GM19324 (cell line): ENCODE measurements around the gene CRB2.

Source experiments
- ATAC-seq: cut with Tn5 transposase; IDR thresholded peaks from one replicate; pipeline ENCODE4 v1.9.1; 2021; ENCODE audit warnings: mild to moderate bottlenecking, moderate library complexity; ENCODE audit not compliant: unreplicated experiment, low FRiP score

CRB2 gene

DNA sequence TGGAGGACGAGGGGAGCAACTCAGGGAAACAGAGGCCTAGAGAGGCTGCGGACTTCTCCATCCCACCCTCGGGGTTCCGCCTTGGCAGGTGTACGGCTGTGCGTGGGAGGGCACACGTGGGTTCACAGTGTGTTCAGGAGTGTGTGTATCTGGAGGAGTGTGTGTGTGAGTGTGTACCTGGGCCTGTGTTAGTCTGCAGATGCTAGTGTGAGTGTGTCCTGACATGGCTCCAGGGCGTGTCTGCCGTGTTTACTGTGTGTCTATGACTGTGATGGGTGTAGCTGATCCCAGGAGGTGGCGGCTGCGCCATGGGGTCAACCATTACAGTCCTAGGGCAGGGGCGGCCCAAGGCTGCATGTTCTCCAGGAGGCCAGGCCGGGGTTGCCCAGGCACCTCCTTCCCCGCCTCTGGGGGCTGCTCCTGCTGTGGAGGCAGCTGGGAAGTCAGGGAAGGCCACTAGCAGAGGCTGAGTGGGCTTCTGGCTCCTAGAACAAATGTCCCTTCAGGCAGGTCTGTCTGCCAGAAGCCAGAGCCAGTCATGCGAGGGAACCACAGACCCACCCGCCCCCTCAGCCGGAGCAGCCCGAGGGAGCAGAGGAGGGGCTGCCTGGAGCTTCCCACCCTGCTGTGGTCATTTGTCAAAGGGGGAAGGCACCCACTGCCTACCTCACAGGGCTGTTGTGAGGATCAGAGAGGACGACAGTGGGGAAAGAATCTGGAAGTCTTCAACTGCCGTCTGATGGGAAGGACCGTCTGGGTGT is 21.4 kb downstream of the CRB2 start:
- ATAC-seq: no peak

DNA sequence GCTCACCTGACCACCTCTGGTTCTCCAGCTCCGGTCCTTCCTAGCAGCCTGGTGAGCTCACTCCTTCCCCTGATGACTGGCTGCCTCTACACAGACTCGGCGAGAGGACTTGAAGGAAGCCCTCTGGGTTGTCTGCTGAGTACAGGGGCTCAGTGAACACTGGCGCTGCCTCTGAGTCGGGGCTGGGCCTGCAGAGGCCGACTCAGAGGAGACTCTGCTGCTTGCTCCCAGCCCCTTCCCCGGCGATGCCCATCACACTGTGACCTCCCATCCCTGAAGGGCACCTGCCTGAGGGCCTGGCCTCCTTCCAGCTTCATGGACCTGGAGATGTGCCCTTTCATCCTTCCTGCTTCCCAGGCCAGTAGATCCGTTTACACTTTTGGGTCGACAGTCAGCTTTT is 22.0 kb downstream of the CRB2 start:
- ATAC-seq: no peak

DNA sequence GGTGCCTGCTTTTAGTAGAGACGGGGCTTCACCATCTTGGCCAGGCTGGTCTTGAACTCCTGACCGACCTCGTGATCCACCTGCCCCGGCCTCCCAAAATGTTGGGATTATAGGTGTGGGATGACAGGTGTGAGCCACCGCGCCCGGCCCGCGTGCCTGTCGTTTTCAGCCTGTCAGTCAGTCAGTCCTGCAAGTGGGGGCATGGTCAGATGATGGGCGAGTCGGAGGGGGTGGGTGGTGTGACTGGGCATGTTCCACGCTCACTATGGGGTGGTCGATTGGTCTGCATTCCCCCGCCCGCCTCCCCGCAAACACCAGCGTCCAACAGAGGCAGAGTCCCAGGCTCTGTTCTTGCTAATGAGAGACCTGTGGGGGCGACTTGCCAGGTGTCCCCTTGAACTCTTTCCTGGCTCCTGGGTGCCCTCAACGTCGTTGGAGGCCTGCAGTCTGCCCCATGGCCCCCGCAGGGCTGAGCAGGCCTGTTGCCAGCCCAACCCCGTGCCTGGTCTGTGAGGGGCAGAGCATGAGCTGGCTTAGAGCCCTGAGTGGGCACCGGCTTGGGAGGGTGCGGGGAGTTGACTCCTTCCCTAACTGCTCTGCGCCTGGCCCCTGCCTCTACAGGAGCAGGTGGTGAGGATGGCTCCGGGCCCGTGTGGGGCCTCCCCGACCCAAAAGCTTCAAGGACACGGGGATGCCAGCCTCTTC is 23.1 kb downstream of the CRB2 start:
- ATAC-seq: no peak

DNA sequence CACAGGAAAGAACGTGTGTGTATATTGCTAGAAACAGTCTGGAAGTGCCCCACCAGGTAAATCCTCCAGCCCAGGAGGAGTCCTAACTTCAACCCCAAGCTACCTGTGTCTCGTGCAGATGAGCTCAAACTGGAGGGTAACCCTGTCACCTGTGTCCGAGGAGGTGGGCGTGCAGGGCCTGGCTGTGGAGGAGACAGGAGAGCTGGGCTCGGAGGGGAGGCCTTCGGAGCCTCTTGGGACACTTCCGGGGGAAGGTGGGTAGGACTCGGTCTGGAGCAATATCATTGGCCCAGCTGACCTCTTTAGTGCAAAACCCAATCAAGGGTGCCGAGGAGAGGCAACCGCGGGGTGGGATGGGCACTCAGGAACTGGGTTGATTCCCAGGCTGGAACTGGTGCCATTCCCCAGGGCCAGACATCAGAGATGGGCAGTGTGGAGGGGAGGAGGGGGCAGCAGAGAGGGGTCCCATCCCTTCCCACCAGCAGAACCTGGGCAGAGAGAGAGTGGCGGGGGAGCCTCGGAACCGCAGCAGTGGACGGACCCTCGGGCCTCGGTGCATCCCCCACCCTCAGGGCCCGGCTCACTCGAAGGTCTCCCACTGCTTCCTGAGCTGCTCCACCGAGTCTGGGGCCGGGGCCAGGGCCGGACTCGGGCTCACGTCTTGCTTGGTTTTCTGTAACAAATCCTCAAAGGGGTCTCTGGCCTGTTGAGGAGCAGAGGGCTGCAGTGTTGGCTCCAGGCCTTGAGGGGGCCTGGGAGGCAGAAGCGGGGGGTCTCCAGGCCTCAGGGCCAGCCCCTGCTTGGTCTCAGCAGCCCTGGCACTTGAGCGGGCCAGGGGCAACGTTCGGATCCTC is 25.1 kb downstream of the CRB2 start:
- no peak for ATAC-seq

DNA sequence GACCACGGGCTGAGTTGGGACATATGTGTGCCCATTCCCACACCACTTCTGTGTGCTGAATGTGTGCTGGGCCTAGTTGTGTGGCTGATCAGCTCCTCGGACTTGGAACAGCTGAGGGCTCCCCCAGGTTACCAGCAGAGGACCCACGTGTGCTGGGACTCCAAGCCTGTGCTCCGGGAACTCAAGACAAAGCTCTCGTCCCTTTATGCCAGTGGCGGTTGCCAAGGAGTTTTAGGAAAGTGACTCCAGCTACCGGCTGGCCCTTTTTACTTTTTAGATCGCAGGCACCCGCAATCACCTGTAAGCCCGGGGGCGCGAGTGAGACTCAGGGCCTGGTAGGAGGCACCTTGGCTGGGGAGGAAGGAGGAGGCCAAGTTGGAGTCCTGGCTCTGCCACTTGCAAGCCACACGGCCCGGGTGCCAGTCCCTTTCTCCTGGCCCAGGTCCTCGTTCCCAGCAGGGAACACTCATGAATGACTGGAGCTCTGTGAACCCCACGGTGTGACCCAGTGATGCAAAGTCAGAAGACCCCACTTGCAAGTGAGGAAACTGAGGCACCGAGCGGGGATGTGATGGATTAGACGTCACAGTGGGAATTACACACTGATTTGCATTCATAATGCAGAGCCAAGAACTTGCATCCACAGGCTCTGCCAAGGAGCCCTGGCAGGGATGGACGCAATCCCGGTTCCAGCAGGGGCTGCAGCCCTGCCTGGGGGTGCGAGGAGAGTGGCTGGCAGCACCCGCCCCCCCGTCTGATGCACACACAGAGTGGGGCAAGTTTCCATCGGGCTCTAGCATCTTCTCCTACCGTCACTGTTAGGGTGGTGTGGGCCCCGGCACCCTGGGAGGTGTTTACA is 26.9 kb downstream of the CRB2 start:
- no peak for ATAC-seq

DNA sequence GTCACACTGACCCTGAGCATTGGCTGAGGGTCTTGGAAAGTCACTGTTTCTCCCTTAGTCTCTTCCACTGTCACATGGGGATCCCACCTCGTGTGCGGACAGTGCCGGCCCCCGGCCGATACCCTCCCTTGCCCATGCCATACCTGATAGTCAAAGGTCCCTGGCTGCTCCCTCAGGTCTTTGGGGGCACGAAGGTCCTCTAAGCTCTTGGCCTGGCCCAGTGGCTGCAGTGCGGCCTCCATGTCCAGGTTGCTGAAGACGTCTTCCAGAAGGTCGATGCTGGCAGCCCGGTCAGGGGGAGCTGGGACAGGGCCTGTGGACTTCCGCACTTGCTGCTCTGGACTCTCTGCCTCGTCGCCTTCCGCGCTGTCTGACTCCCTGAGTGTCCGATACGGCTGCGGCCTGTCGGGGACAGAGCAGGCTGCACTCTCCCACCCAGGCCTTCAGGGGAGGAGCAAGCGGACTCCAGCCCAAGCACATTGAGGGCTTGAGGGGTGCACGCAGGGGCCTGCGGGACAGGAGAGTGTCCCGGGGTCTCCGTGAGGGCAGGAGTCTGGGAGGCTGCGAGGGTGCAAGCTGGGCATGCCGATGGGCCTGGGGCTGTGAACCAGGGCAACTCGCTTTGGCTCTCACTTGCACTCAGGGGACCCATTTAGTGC is 27.6 kb downstream of the CRB2 start:
- no peak for ATAC-seq

DNA sequence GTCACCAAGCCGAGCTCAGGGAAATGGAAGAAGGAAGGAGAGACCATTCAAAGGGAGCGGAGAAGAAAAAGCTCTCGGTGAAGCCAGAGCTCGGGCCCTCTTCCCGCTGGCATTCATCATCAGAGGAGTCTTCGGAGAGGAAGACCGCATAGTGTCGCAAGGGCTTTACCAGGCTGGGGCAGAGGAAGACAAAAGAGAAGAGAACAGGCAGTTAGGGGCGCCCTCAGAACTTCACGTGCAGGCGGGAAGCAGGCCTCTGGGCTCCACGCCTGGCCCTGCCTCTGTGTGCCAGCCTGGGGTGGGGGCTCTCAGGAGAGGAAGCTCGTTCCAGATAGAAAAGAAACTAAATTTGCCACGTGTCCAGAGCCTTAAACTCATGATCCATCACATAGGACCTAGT is 31.7 kb downstream of the CRB2 start:
- ATAC-seq: no peak

DNA sequence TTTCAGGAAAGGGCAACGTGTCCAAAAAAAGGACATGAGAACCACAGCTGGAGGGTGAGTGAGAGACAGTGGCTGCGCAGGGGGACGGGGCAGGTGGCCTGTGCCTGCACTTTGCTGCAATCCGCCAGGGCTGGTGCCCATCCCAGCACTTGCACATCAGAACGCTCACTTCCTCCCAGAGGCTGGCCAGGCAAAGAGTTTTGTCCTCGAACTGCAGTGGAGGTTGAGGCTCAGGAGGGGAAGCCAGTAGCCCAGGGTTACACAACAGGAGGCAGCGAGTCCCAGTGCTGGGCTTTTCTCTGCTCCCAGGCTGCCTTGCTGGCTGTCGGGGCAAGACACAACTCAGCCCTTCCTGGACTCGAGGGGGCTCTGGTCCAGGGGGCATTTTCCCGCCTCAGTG is 33.1 kb downstream of the CRB2 start:
- no peak for ATAC-seq

DNA sequence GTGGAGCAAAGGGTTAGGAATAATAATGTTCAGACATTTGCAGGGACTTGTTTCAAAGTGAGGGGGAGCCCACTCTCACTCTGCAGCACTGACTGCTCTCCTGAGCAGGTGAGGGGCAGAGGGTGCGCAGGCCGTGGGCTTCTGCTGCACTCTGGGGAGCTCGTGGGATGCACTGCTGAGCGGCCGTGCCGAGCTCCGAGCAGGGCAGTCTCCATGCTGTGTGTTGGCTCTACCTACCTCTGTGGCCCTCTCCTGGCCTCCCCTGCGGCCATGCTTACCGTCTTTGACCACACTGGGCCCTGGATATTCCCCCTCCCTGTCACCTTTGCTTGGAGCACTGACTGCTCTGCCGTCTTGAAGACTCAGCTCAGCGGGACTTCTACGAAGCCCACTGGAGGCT is 33.7 kb downstream of the CRB2 start:
- ATAC-seq: no peak

DNA sequence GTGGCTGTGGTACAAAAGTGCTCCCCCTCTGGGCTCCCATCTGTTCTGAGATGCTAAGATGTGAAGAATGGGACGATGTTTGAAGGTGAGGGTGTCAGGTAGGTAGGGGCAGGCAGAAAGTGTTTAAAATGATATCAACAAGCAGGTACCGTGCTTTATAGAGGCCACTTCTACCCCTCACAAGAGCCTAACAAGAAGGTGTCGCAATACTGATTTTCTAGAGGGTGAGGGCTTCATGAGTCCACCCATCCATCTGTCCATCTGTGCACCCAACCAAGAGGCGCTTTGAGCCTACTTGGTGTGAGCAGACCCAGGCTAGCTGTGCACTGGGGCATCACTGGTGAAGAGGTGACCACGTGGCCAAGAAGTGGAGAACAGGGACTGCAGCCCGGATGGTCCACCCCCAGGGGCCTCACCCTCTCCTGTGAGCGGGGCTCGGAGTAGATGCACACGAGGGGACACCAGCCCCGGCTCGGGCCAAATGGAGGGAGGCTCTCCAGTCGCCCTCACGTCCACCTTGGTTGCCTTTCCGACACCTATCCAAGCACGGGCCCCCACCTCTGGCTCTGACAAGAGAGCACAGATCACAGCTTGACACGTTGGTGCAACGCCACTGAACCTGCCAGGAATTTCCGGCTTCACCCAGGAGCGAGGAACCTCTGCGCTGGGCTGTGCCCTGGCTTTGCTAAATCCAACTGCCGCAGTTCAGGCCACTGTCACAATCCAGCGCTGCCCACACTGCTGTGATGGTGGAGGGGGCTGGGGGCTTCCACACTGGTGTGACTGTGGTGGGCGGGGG is 34.5 kb downstream of the CRB2 start:
- no peak for ATAC-seq

DNA sequence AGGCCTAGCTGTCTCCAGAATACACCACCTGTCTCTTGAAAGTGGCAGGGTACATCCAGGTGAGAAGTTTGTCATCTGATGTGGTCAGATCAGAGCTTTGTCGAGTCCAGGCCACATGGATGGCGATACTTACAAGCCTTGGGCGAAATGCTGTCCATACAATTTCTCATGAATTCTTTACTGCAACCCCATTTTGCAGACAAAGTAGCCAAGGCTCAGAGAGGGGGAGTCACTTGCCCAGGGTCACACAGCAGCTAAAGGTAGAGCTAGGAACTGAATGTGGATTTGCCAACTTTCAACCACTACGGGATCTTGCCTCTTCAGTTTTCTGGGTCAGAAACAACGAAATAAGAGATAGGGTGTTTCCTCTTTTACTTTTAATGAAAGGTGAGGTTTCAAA is 35.2 kb downstream of the CRB2 start:
- no peak for ATAC-seq

DNA sequence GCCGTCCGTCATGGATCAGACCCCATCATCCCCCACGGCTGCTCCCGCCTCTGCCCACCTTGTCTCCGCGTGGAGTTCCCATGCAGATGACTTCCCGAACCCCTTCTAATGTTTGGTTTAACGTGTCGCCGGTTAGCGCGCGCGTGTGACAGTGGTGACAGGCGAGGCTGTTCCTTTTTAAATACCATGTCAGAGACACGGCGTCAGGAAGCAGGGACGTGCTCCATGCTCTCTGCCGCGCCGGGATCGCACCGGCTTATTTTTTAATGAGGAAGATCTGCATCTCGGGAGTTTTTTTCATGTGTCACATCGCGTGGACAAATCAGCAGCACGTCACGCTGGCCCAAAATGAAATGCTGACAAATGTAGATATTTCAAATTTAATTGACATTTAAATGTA is 35.9 kb downstream of the CRB2 start:
- no peak for ATAC-seq

DNA sequence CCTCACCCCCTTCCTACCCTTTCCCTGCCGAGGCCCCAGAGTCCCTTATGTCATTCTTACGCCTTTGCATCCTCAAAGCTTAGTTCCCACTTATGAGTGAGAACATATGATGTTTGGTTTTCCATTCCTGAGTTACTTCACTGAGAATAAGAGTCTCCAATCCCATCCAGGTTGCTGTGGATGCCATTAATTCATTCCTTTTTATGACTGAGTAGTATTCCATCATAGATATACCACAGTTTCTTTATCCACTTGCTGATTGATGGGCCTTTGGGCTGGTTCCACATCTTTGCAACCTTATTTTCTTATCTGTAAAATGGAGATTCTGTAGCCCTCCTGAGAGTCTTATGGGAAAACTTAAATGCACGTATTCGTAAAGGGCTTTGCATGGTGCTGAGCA is 36.8 kb downstream of the CRB2 start:
- no peak for ATAC-seq

DNA sequence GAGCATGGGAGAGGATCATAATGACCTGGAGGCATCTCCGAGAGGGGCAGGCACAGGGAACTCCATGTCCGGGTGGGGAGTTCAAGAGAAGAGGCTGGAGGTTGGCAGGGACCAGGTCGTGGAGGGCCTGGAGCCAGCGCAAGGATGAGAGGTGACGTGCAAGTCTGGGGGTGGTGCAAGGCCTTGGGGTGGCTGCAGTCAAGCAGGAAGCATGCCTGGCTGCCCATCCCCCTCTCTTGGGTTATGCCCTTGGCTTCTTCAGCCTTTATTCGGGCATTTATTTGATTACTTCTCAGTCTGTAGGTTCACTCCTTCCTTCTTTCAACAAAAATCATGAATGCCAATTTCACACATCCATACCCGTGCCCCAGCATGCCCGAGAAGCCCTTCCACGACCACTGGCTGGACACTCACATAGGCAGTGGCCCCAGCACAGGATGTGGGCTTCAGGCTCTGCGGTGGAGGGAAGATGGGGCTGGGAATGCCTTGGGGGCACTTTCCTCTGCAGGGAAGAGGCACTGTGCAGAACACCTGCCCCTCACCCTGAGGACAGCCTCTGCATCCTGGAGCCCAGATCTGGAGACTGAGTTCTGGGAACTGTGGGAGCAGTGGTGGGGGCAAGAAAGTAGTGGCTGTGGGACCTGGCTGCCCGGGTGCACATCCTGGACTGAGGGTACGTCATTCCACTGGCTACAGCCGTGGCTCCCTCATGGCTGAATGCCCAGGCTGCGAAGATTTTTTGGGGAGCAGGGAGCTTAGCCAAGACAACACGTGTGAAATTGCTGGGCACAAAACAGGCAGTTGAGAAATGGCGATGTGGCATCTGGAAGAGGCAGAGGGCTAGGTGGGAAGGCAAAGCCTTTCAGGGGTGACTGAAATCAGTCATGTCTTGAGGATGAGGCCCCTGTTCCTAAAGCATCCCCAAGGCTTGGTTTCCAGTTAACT is 38.6 kb downstream of the CRB2 start:
- no peak for ATAC-seq

DNA sequence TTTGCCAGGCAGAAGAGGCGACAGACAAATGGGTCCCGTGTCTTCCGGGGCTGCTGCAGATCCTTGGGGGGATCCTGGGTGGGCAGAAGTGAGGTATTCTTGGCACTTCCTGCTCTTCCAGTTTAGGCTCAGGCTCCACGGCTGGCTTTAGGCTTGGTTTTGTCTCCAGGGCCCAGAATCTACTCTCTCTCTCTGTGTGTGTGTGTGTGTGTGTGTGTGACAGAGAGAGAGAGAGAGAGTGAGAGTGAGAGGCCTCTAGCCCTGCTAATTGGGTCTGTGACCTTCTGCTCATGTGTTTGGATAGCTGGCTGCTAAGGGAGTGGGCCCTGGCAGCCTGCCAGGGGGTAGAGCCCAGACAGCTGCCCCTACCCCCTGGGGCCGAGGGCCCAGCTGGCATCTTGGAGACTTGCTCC is 39.3 kb downstream of the CRB2 start:
- no peak for ATAC-seq

DNA sequence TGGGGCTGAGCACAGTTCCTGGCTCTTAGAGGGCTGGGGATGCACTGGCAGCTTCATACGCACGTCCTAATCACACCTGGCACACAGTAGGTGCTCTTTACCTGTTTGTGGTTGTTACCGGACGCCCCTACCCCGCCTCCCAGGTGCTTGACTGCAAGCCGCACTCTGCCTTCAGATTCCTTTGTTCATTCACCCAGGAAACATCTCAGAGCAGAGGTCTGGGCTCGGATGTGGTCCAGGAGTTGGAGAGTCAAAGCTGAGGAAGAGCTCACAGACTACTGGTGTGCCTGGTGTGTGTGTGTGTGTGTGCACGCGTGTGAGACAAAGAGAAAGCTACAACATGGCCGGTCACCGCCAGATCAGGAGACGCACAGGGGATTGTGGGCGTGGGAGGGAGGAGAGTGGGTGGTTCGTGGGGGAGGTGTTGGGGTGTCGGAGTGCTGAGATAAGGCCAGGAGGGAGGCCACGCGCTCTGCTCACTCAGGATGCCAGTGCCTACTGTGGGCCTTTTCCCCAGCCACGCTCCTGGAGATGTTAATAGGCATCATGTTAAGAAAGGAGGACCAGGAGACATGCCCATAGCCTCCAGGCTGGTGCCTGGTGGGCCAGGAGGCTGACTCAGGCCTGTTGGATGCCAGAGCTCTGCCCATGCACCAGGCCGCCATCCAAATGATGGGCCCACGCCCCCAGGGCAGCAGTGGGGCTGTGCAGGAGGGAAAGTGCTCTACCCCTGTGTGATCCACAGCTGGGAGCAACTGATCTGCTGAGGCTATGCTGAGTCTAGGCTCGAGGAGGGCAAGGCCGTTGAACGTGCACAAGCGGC is 39.9 kb downstream of the CRB2 start:
- ATAC-seq: no peak

DNA sequence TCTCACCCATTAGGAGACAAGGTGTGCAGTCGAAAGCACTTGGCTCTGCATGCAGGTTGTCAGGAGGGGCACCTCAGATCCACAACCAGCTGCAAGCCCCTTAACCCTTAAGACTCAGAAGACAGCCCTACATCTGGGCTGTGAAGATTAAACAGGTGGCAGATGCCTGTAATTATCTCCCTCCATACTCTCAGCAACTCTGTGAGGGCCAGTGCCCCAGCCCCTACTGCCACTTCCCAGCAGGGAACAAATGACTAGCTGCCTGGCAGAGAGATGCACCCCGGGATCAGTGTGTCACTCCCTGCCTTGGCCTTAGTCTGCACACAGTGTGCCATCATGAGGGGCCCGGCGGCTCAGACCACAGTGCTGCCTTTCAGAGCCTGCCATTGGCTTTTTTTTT is 42.0 kb downstream of the CRB2 start:
- ATAC-seq: no peak
